Heart right ventricle (tissue), 16 donors: ENCODE data around the gene EFEMP2. TPM values are rescaled to one million over a fixed set of nuclear protein-coding genes. Genes with fewer than 3 reads are reported as not detected.

Experiments
- ATAC-seq, 8 donors: fragments of 200-7000 bp; cut with Tn5 transposase; one replicate each; pipeline ENCODE4 v1.9.1; 2020; ENCODE audit warnings: mild to moderate bottlenecking in 8 of 8, moderate library complexity in 8 of 8, moderate number of reproducible peaks in 1 of 8
- DNase-seq, 2 donors: peaks; one replicate each; pipeline ENCODE4 v3.0.0-alpha.2; 2020
- H3K27ac ChIP-seq, 10 donors: fragments of 200-600 bp; sonication (generic) in 2 of 10; one replicate each; pipeline versions ENCODE4 v1.5.0 to v1.8.0; 2020 to 2022; ENCODE audit warnings: mild to moderate bottlenecking in 3 of 10
- H3K27me3 ChIP-seq, 7 donors: fragments of 200-600 bp; one replicate each; pipeline ENCODE4 v1.8.0; 2021 to 2022; ENCODE audit warnings: mild to moderate bottlenecking in 2 of 7
- H3K36me3 ChIP-seq, 9 donors: fragments of 200-600 bp; sonication (generic) in 1 of 9; one replicate each; pipeline versions ENCODE4 v1.5.0 to v1.8.0; 2020 to 2022; ENCODE audit warnings: mild to moderate bottlenecking in 2 of 9
- H3K4me1 ChIP-seq, 9 donors: fragments of 200-600 bp; sonication (generic) in 1 of 9; one replicate each; pipeline versions ENCODE4 v1.5.0 to v1.8.0; 2020 to 2022; ENCODE audit warnings: mild to moderate bottlenecking in 4 of 9
- H3K4me3 ChIP-seq, 10 donors: fragments of 200-600 bp; sonication (generic) in 2 of 10; one replicate each; pipeline versions ENCODE4 v1.5.0 to v1.8.0; 2020 to 2022; ENCODE audit warnings: mild to moderate bottlenecking in 7 of 10, moderate library complexity in 2 of 10
- H3K9me3 ChIP-seq, 11 donors: fragments of 200-600 bp in 10 of 11; sonication (generic) in 2 of 11; one replicate each; pipeline versions ENCODE4 v1.5.0 to v1.8.0; 2013 to 2022; ENCODE audit warnings: mild to moderate bottlenecking in 2 of 11, control low read depth in 1 of 11, moderate library complexity in 1 of 11
- WGBS, 2 donors: extraction: QIAGEN DNeasy Blood & Tissue Kit; methylation state at CpG; one replicate each; pipeline ENCODE4 v1.1.7; 2013; ENCODE audit warnings: inconsistent platforms in 1 of 2; 5-methylcytosine and 5-hydroxymethylcytosine counted together
- intact Hi-C, 10 donors: fragments of 100-400 bp; cut with DNase I; formaldehyde crosslinking; loops; one replicate each; pipeline versions ENCODE4 v1.11.1 to v1.14.2; 2022
- polyA plus RNA-seq, 2 donors: library from polyadenylated mRNA; stranded (reverse); fragments of 200-250 nt; gene quantifications; one replicate each; pipeline ENCODE4 v1.2.3, GENCODE V29; 2013
- total RNA-seq, 10 donors: library from RNA; stranded (reverse); fragmentation: NEBNext Ultra II Directional in 3 of 10; extraction: Animal tissue kit (Norgen Biotek cat#: 25700) in 3 of 10; gene quantifications; one replicate each; pipeline versions ENCODE4 v1.2.1 to v1.2.4, GENCODE V29; 2021 to 2023
- TF ChIP-seq, protein P1 (sequence below), 9 donors: fragments of 200-600 bp; sonication (generic) in 2 of 9; IDR thresholded peaks; one replicate each; pipeline versions ENCODE4 v1.5.0 to v1.8.0; 2021 to 2022; ENCODE audit warnings: antibody characterized with exemption in 9 of 9, mild to moderate bottlenecking in 5 of 9, moderate library complexity in 1 of 9
- donor health status: Arrhythmogenic right ventricular cardiomyopathy.
- donor health status: ischemic (EF 13 %, LVEDD 7.1; RV severe dilation, severe dysfunction).
- donor health status: healthy with polysubstance abuse.
- donor health status: DM: no; HTN: yes; CAD: no.
- donor health status: DM: no; HTN: no; CAD: no.
- donor health status: ischemic (EF 25% LVEDD 6.9; RV normal size, moderate dysfunction).
- donor health status: ischemic (EF 25% LVEDD 5.7; RV mildly dilated, moderate dysfunction).
- donor health status: healthy.
- donor health status: DM: yes; HTN: yes; CAD: no.
- donor health status: Ischemic cardiomyopathy.
- donor health status: ischemic (EF 35%, LVEDD 5.7; RV mildly dilated, moderate dysfunction).
- donor health status: nonischemic (EF 11% LVEDD 7.7; RV severe dilation, severe dysfunction).
- donor health status: DM: yes; HTN: yes; CAD: no.
- donor health status: PGD.
- donor health status: ischemic (EF 29% LVEDD 5.4; RV normal size, mild dysfunction).
- donor health status: nonischemic (EF 23%, LVEDD 6.1; RV moderate dilation, normal function).

EFEMP2 gene
- total and polyA plus RNA-seq, 12 donors = 54.8 to 133 (median 89.6) TPM

DNA sequence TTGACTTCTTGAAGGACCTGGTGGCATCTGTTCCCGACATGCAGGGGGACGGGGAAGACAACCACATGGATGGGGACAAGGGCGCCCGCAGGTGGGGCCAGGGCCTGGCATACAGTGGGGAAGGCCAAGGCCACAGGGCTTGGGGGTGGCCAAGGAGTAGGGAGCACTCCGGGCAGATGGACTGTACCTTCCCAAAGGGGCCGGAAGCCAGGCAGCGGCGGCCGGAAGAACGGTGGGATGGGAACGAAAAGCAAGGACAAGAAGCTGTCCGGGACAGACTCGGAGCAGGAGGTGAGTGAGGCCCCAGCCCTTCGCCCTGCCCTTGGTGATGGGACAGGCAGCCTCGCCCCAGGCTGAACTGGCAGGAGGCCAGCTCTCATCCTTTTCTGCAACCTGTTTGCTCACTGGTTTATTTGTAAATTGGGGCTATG is 47.8 kb upstream of the EFEMP2 start:
- H3K9me3 ChIP-seq = no peaks in the 10 kb centered on the region
- peak overlapping the region in 9 of 10 donors; percentile 81 to 100 (median 98) for H3K4me3 ChIP-seq
- H3K27me3 ChIP-seq = no peaks in the 10 kb centered on the region
- intact Hi-C loops = loop anchor here in 1 of 10 donors (5.0 kb wide), 1 partner anchor 42 kb away; the partner anchor contains the start of gene SART1
- ATAC-seq = no peak
- 60 to 70% methylated on average over 15 of the region's 15 CpGs for WGBS, 2 donors
- peaks cover 31 to 52% (median 43%) of the 10 kb centered on the region in 9 donors for H3K4me1 ChIP-seq
- H3K27ac ChIP-seq = peak overlapping the region in 6 of 10 donors; percentile 90 to 96 (median 94)
- TF ChIP-seq, protein P1, sequence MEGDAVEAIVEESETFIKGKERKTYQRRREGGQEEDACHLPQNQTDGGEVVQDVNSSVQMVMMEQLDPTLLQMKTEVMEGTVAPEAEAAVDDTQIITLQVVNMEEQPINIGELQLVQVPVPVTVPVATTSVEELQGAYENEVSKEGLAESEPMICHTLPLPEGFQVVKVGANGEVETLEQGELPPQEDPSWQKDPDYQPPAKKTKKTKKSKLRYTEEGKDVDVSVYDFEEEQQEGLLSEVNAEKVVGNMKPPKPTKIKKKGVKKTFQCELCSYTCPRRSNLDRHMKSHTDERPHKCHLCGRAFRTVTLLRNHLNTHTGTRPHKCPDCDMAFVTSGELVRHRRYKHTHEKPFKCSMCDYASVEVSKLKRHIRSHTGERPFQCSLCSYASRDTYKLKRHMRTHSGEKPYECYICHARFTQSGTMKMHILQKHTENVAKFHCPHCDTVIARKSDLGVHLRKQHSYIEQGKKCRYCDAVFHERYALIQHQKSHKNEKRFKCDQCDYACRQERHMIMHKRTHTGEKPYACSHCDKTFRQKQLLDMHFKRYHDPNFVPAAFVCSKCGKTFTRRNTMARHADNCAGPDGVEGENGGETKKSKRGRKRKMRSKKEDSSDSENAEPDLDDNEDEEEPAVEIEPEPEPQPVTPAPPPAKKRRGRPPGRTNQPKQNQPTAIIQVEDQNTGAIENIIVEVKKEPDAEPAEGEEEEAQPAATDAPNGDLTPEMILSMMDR (IDR thresholded peaks at IDR 0.05) = no peak
- peaks cover 0 to 42% (median 4%) of the 10 kb centered on the region in 9 donors for H3K36me3 ChIP-seq
- peak in 1 of 2 donors; percentile 17 for DNase-seq

DNA sequence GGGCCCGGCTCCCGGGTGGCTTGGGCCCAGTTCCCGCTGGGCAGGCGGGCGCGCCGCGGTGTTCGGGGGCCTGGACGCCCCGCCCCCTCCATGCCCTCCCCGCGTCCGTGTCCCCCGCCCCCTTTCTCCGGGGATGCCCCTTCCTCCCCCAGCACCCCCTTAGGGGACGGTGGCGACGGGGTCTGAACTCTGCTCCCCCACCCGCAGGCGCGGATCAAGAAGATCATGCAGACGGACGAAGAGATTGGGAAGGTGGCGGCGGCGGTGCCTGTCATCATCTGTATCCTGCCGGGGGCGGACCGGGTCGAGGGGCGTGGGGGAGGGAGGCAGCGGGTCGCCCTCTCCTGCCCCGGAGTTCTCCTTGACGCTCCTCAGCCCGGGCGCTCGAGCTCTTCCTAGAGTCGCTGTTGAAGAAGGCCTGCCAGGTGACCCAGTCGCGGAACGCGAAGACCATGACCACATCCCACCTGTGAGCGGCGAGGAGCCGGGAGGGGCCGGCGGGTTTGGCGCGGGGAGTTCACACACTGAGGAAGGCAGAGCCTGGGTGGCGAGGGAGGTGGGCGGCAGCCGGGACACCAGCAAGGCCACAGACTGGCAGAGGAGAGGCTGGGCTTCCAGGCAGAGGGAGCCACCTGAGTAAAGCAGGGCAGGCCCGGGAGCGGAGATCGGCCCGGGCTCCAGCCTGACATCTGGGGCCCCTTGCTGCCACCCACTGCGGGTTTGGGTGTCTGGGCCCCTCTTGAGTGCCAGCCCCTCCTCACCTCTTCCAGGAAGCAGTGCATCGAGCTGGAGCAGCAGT is 47.2 kb upstream of the EFEMP2 start:
- Histone ChIP-seq H3K27ac (peak overlapping the region; percentile 62 to 96 (median 92)), H3K4me3 (peak overlapping the region; percentile 55 to 100 (median 98)), H3K4me1 (peaks cover 36 to 58% (median 49%) of the 10 kb centered on the region in 9 donors), H3K27me3 (no peaks in the 10 kb centered on the region), H3K9me3 (no peaks in the 10 kb centered on the region), H3K36me3 (peaks cover 0 to 42% (median 4%) of the 10 kb centered on the region in 9 donors)
- ATAC-seq (peak; percentile 7 to 46 (median 20)), DNase-seq (peak in 1 of 2 donors; percentile 52)
- whole genome bisulfite sequencing, 2 donors = 0 to 1% methylated on average over 39 to 60 of the region's 60 CpGs
- TF ChIP-seq, protein P1 (IDR thresholded peaks at IDR 0.05) = no peak
- intact Hi-C loops = loop anchor here in 6 of 10 donors (1.0 to 5.0 kb wide), 8 partner anchors 29 to 347 kb away; partner anchors contain the start of genes SART1 (in 6 of the 6), FIBP (in 4 of the 6), CCDC85B (in 1 of the 6) and FAM89B (in 1 of the 6)

DNA sequence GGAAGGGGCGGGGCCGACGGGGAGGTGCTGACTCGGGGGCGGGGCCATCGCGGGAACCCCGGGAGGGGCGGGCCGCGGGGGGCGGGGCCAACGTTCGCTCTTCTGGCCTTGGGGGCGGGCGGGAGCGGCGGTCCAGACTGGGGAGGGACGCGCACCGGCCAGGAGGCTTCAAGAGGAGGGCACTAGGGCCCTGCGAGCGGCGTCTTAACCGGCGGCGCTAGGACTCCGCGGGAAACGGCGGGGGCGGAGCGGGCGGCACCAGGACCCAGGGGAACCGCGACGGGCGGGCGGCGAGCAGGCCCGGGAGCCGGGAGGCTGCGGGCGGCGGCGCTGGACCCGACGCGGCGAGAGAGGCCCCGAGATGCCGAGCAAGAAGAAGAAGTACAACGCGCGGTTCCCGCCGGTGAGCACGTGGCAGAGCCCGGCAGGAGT is 46.6 kb upstream of the EFEMP2 start, which contains the start of gene DRAP1:
TSS of gene DRAP1 (plus strand) at position 286 of the 432 bp plus-strand sequence. CDS start at position 362, 76 bp downstream.
- intact Hi-C loops = loop anchor here in 5 of 10 donors (1.0 to 5.0 kb wide), 8 partner anchors 28 to 347 kb away; partner anchors contain the start of genes SART1 (in 5 of the 5), FIBP (in 4 of the 5), CCDC85B (in 1 of the 5) and FAM89B (in 1 of the 5)
- DNase-seq = peak; percentile 98 to 100
- H3K4me3 ChIP-seq = peak within 1 kb of the TSS; percentile 81 to 100 (median 98)
- H3K9me3 ChIP-seq = no peaks in the 10 kb centered on the region
- TF ChIP-seq, protein P1 (IDR thresholded peaks at IDR 0.05) = peak in 1 of 9 donors; percentile 19
- no peaks in the 10 kb centered on the region for H3K27me3 ChIP-seq
- peaks cover 0 to 41% (median 4%) of the 10 kb centered on the region in 9 donors for H3K36me3 ChIP-seq
- peaks cover 36 to 60% (median 53%) of the 10 kb centered on the region in 9 donors for H3K4me1 ChIP-seq
- ATAC-seq = peak; percentile 91 to 98 (median 95)
- 1 to 2% methylated on average over 36 to 56 of the region's 59 CpGs for WGBS, 2 donors
- peak within 1 kb of the TSS; percentile 95 to 99 (median 97) for H3K27ac ChIP-seq
